CD4-positive, CD25-positive, alpha-beta regulatory T cell (primary cell): ENCODE data around the gene RAB3IL1. TPM values are rescaled to one million over a fixed set of nuclear protein-coding genes. Genes with fewer than 3 reads are reported as not detected.

Experiments used
- polyA plus RNA-seq, 4 donors: library from polyadenylated mRNA; unstranded; fragments of 300-500 nt; fragmentation: Illumina TruSeq; gene quantifications; one replicate each; pipeline ENCODE4 v1.2.3, GENCODE V29; 2021
- total RNA-seq: library from RNA; stranded (reverse); gene quantifications from one replicate; pipeline ENCODE4 v1.2.3, GENCODE V29; 2022

Gene RAB3IL1
- total and polyA plus RNA-seq, 5 donors from 2014 or later, result not detected

Other genes starting within 250 kb of the RAB3IL1 start
- gene DAGLA, start 237.2 kb downstream of the RAB3IL1 start, total RNA-seq, result 0.94 TPM
- gene DAGLA, start 237.2 kb downstream of the RAB3IL1 start, polyA plus RNA-seq, result under 1 TPM in 2 of 4 donors, not detected in 2; 0.08 to 0.10 TPM
- 0.30 TPM for gene MYRF, start 164.9 kb downstream of the RAB3IL1 start, total RNA-seq
- gene MYRF, start 164.9 kb downstream of the RAB3IL1 start, polyA plus RNA-seq, result under 1 TPM in 2 of 4 donors, not detected in 2; 0.20 to 0.74 TPM
- gene TMEM258, start 125.0 kb downstream of the RAB3IL1 start, total RNA-seq, result 71.7 TPM
- 100 to 1,000 TPM; 207 to 283 (median 238) TPM for gene TMEM258, start 125.0 kb downstream of the RAB3IL1 start, polyA plus RNA-seq
- 13.2 TPM for gene FEN1, start 124.7 kb downstream of the RAB3IL1 start, total RNA-seq
- gene FEN1, start 124.7 kb downstream of the RAB3IL1 start, polyA plus RNA-seq, result 10 to 100 TPM; 19.4 to 24.5 (median 22.2) TPM
- gene FADS1, start 100.6 kb downstream of the RAB3IL1 start, total RNA-seq, result 9.1 TPM
- gene FADS1, start 100.6 kb downstream of the RAB3IL1 start, polyA plus RNA-seq, result 1 to 10 TPM in 1 of 4 donors, under 1 TPM in 1, not detected in 2; 0.35 to 3.1 TPM
- gene FADS2, start 89.3 kb downstream of the RAB3IL1 start, total RNA-seq, result 19.7 TPM
- gene FADS2, start 89.3 kb downstream of the RAB3IL1 start, polyA plus RNA-seq, result 10 to 100 TPM in 1 of 4 donors, under 1 TPM in 2, not detected in 1; 0.23 to 13.6 (median 0.65) TPM
- gene FADS3, start 26.0 kb downstream of the RAB3IL1 start, total RNA-seq, result 15.8 TPM
- gene FADS3, start 26.0 kb downstream of the RAB3IL1 start, polyA plus RNA-seq, result 1 to 10 TPM in 3 of 4 donors, under 1 TPM in 1; 0.87 to 2.1 (median 1.3) TPM
- gene BEST1, start 32.8 kb upstream of the RAB3IL1 start, total RNA-seq, result 0.15 TPM
- 1 to 10 TPM; 1.2 to 1.8 (median 1.5) TPM for gene BEST1, start 32.8 kb upstream of the RAB3IL1 start, polyA plus RNA-seq
- 2,525 TPM for gene FTH1, start 50.1 kb upstream of the RAB3IL1 start, total RNA-seq
- 1,000 to 10,000 TPM; 2,953 to 3,518 (median 3,358) TPM for gene FTH1, start 50.1 kb upstream of the RAB3IL1 start, polyA plus RNA-seq
- gene INCENP, start 206.4 kb upstream of the RAB3IL1 start, total RNA-seq, result 36.6 TPM
- gene INCENP, start 206.4 kb upstream of the RAB3IL1 start, polyA plus RNA-seq, result 1 to 10 TPM; 1.0 to 3.9 (median 2.3) TPM